Hematopoietic multipotent progenitor cell treated with erythropoietin and hydrocortisone succinate and interleukin-3 and kit ligand, for 6 days (in vitro differentiated cells): Measurements from ENCODE around the gene ELF1.
A peak's percentile ranks its signal among the peaks of the same experiment; 100 is the strongest.

Experiments
- DNase-seq: peaks from one replicate; pipeline ENCODE4 v3.0.0-alpha.2; 2015

Gene ELF1

DNA sequence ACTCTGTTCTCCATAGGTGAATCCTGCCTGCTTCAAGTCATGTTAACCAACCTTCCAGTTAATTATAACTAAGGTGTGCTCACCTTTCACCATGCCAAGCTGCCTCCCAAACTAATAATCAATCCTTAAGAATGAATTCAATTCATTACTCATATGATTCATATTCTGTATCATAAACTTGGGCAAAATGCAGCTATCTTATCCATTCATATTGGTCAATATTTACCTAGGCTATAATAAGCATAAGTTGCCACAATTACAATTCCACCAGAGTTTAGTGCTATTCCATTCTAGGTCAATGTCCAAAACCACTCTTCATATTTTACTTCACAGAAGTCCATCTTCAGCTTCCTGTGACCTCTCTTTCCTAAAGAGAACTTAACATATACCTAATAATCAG, 13.4 kb downstream of the ELF1 start:
- no peak for DNase-seq

DNA sequence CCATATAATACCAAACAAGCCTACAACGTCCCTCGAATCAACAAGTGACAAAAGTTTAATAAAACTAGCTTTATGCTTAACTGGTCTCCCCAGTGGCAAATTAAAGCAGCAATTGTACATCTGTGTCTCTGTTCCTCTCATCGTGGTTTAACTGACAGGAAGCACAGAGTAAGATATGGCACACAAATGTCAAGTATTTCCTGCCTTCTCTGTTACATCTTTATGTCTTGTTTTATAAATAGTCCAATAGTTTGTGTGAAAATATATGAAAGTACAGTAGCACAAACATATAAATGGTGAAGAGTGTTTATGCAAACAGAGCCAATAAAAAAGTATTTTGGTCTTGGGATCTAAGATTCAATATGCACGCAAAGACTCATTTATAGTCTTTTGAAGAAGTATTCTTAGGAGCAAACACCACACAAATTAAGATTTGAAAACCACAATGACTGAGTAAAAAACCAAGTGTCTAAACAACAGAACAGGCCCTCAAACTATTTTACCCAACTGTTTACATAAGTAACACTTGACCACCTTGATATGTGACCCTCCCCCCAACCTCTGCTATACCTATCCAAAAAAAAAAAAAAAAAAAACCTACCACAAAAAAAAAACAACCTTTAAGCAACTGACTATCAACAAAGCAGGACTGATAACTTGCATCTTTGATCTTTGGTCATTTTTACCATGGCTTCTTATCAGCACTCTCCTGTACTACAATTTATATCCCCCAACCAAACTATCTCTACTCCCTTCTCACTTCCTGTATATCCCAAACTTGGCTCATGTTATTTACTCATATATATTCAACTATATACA, 14.0 kb downstream of the ELF1 start:
- DNase-seq: peak; percentile 88

DNA sequence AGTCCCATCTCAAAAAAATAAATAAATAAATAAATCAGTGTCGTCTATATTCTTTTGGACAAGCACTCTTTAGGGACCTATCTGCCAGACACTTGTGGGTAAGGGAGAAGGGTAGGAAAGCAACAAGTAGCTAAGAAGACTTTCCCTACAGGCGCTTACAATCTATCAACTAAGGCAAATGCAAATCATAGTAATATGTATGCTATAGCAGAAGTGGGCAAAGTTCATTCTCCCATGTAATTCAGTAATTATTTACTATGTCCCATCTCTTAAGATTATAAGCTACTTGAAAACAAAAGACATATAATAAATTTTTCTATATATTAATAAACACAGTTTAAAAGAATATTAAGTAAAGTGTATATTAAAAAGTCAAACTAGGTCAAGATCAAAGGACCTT, 16.5 kb downstream of the ELF1 start:
- DNase-seq: no peak

DNA sequence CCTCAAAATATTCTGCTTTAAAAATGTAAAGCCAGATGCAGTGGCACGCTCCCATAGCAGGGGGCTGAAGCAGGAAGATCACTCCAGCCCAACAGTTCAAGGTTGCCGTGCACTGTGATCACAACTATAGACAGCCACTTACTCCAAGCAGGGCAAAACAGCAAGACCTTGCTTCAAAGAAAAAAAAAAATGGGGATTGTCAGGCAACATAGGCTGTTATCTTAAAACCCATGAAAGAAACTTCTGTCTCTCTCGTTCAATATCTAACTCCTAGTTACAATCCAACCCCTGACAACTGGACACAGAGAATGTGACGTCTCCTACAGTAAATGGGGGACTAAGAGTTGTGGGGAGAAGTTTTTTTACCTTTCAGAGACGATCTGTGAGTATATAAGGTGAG, 17.4 kb downstream of the ELF1 start:
- DNase-seq: peak; percentile 34

DNA sequence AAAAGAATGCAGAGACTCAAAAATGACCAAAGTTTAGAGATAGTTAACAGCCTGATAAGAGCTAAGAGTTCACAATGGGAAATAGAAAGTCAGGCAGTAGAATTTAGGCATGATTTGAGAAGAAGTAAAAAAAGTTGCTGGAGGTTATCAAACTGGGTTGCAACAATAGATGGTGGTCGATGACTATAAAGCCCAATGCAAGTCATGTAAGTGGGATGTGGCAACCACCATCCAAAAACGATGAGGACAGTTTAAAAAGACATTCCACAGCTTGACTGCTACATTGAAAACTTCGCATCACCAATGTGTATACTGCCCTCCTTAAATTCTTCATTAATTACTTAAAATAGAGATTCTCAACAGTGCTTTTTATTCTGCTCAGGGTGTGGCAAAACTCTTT, 19.7 kb downstream of the ELF1 start:
- DNase-seq: peak; percentile 54

DNA sequence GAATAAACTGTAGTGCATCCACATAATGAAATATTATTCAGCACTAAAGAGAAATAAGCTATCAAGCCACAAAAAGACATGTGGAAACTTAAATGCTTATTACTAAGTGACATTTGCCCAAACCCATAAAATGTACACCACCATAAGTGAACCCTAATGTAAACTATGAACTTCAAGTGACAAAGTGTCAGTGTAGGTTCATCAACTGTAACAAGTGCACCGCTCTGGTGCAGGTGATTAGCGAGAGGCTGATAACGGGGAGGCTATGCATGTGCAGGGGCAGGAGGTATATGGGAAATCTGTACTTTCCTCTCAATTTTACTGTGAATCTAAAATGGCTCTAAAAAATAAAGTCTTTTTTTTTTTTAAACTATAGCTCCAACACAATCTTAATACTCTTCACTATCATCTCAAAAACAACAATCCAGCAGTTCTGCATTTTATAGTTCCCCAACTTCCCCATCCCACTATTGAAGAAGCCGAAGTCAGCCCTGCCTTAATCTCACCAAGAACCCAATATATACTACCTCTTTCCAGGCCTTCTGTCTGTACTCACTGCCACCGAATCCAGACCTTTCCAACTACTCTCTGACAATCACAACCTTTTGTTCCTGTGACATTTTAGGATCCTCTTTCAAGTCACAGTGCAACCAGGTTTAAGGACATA, 22.6 kb downstream of the ELF1 start:
- peak; percentile 58 for DNase-seq

DNA sequence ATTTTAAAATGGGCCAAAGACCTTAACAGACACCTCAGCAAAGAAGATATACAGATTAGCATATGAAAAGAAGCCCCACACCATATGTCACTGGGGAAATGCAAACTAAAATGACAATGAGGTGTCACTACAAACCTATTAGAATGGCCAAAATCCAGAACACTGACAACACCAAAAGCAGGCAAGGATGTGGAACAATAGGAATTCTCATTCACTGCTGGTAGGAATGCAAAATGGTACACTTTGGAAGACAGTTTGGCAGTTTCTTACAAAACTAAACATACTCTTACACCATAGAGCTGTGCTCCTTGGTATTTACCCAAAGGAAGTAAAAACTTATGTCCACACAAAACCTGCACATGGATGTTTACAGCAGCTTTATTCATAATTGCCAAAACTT, 23.1 kb downstream of the ELF1 start:
- no peak for DNase-seq

DNA sequence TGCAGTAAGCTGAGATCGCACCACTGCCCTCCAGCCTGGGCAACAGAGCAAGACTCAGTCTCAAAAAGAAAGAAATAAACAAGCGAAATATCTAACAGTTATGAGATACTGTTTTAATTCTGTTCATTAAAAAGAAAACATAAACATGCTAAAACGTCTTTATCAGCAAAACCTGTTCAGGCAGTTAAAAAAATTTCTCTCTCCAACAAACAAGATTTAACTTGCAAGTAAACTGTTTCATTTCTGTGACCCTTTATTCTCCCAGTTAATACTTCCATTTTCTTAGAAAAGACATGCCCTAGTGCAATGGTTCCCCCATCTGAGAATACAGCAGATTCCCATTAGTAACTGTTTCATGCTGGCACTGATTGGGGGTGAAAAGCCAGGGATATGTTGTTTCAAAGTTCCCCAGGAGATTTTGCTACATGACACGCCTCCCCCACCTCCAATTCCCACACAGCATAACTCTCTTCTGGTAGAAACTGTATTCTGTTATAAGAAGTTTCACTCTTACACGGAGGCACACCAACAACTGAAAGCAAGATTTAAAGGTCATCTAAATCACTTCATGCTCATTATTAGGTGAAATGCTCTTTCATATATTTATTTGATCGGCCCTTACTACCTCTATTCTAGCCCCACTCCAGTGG, 24.4 kb downstream of the ELF1 start:
- no peak for DNase-seq

DNA sequence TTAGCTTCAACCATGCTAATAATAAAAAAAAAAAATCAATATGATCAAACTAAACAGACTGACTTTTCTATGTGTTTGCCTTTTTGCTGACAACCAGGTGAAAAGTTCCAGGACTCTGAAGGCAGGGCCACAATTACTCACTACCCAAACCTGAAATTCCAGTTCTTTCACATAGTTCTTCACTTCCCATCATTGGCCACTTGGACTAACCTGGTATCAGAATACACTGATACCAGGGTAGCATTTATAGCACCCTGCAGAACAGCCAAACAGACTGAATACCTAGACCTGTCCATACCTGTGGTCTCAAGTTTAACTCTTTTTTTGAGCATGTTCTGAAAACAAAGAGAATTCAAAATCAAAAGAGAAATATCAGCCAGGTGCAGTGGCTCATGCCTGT, 25.1 kb downstream of the ELF1 start:
- no peak for DNase-seq

DNA sequence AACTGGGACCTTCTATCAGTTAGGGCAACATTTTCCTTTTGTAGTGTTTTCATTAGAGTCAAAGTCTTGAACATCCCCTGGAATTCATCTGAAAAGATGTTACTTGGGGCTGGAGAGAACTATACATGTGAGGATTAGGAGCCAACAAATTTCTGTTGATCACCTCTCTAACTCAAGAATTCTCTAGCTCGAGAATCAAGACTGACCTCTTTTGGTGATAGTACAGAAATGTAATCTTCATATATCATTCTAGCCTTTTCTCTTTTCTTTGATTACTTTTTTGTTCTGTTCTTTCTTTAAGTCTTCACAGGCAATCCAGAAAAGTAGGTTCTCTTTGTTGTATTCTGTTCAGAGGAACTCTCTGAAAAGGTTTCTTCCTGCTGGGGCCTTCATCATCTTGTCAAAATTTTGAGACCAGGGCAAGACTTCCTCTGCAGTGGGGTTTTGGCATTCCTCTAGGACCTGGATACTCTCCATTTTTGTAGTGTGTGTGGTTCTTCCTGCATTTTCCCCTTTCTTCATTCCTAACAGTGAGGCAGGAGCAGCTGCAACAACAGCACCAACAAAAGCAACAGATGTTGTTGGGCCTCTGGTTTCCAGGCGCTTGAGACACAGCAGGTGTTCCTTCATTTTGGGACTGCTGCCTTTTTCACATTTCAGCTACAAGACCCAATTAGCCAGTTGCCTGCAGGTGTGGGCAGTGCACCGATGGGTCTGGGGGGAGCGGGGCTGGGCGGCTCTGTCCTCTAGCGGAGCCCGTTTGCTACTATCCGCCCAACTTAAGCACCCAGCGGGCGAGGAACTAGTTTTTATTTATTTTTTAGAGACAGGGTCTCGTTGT, 26.2 kb downstream of the ELF1 start:
- DNase-seq: peak; percentile 58

DNA sequence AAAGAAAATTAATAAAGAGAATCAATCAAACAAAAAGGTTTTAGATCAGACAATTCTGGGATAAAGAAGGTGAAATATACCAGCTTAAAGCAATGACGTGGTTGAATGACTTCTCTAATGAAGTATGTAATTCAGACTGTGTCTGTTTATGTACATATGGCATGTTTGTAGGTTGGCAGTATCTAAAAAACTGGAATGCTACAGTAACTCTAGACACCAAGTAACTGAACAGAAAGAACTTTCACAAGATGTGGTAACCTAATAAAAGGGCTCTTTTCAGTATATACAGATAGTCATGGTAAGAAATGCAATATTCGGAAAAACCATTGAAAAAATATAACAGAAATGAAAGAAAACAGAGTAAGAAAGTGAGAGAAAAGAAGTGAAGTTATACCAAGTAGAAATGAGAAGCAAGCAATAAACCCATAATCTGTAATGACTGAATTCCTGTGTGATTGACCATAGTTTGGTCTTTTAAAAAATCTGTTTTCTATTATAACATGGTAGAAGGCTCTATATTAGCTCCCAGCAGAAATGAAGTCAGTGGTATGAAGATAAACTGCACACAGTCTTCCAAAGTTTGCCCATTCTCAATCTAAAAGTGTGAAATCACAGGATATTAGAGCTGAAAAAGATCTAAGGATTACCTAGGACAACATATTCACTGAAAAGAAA, 31.4 kb downstream of the ELF1 start:
- no peak for DNase-seq

DNA sequence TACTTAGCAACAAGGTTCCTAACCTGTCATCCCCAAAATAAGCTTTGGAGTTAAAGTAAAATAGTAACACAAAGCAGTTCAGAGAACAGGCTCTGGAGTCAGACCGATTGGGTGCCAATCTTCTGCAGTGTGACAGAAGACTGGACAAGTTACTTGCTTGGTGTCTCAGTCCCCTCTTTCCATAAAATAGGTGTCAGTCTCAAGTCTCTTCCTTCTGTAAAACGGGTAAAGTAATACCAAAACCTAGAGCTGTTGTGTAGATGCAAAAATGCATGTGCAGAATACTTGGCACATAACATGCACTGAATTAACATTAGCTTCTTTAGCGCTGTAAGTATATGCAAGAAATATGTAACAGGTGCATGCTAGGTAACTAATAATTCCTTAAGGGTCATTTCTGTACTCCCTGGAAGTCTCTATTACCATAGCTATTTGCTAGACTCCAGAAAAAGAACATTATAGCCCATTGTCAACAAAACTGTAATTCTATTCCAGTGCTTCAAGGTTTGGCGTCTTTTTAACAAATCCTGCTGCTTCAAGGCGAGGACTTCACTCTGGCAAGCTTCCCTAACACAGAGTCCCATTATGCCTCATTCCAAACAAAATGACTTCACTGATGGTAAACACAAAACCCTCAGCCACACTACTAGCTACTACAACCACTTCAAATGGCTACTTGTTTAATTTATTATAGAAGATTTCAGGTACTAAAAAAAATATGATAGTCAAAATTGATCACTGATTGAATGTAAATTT, 32.8 kb downstream of the ELF1 start:
- no peak for DNase-seq

DNA sequence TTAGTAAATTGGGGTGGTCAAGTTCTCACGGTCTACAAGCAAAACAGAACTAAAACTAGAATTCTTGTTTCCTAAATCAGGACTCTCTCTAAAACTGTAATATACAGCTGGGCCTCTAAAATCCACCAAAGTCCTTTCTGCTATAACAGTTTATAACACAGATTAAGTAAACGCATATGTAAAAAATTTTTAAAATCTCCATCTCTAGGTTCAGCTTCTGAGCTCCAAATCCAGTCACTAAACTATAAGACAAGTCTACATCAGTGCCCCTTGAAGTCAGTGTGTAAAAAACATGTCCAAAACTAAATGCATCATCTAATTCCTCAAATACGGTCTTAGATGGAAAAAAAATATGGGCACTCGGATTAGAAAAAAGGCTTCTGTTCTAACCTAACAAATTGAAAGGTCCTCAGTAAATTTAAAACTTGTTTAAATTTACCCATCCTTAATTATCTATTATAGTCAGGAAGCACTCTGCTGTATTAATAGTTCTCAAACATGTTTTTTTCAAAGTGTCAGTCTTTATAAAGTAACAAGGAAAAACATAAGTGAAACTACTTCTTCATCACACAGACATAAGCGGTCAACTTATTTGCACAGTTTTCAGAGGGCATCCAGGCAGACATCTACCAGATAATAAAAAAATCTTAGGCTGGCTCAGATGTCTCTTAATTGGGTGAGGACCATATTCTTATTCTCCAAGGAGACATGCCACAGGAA, 33.6 kb downstream of the ELF1 start:
- no peak for DNase-seq

DNA sequence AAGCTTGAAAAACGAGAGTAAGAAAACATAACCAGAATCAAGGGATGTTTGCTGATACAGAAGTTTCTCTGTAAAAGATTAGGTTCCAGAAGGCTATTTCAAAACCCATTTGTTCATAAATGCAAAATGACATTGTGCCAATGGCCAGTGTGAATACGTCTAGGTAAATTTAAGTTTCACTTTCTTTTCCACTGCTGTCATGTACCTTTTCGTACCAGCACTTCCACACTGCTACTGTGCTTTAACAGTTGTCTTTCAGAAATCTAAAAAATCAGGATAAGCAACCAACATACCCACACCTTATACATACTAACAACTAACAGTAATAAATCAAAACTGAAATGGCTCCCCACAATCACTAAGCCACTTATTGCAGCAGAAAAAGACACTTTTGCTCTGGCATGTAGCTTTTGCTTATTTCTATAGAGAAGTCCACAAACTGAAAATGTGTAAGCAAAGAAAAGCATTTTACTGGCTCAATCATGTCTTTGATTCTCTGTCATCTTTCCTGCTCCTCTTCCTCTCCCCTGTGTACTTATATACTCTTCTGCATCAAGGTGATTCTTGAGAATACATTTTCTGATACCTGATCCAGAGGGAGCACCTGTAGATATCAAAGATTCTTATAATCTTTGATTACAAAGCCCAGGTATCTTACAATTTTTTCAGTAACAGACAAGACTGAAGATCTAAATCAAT, 34.3 kb downstream of the ELF1 start:
- peak; percentile 61 for DNase-seq

DNA sequence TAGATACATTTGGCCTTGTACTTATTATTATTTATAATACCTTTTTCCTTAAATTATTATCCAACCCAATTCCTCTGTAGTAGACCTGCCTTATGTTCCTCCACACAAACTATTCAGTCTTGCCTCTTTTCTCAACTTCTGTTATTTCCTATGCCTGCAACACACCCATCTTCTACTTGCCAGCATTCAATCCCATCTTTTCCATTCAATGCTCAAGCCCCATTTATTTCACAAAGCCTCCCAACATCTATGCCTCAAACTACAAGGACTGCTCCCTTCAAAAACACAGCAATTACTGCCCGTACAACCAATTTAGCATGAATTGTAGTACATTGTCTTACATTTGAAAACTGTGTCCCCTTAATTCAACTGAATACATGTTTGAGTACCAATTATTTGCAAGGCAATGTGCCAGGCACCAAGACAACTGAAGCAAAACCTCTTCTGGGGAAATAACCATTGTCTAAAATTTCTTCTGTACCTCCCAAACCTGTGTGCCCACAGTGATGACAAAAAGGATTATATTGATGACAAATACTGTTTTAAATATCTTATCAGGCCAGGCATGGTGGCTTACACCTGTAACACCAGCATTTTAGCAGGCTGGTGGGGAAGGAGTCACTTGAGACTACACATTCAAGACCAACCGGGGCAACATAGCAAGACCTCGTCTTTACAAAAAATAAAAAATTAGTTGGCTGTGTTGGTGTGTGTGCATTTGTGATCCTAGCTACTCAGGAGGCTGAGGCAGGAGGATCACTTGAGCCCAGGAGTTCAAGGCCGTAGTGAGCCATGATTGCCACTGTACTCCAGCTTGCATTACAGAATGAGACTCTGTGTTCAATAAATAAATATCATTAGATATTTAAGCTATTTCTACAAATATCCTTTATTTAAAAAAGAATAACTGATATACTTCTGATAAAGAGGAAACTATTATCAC, 35.1 kb downstream of the ELF1 start:
- no peak for DNase-seq

DNA sequence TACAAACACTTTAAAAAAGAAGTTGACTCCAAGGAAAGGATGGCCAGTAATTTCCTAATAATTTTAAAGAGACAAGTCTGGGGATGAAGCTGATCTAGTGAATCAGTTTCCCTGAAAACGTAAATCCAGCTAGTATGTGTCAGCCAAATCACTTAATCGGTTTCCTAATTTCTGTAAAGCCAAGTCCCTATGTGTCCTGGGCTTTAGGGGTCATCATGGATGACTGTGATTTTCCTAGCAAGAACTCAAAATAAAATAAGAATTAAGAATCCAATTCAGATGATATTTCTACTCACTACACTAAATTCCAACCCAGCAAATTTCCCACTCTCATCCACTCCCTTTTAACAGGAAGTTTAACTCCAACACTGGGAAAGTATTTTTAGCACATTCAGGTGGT, 35.9 kb downstream of the ELF1 start:
- no peak for DNase-seq

DNA sequence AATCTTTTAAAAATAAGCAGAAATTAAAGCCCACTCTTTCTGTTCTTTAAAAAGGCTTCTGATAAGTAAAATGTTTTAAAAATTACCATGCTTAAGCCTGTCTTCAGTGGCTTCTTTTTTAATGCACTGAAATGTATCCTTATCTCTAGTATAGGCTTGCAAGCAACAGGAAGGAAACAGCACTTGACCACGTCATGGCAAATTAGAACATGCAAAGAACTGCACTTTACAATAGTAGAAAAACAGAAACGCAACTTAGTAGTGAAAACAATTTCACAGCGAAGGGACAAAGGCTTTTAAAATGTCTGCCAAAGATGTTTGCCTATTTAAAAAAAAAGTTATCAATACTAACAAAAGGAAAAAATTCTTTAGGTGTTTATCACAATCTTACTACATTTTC, 36.3 kb downstream of the ELF1 start:
- DNase-seq: peak; percentile 91

DNA sequence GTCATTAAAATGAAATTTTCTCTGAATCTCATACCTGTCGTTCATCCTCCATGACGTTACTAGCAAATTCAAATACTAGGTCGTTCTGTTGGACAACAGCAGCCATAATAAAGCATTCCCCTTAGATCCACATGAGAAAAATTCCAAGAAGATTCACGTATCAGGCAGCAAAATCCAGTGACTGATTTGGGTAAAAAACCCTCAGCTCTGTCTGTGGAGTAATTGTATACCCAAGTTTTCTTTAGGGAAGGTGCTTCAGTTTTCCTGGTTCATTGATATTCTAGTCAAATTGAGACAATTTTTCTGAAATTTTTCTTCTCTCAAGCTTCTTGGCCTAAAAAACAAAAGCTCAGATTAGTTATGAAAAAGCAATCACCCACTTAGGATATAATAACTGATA, 37.2 kb downstream of the ELF1 start:
- no peak for DNase-seq

DNA sequence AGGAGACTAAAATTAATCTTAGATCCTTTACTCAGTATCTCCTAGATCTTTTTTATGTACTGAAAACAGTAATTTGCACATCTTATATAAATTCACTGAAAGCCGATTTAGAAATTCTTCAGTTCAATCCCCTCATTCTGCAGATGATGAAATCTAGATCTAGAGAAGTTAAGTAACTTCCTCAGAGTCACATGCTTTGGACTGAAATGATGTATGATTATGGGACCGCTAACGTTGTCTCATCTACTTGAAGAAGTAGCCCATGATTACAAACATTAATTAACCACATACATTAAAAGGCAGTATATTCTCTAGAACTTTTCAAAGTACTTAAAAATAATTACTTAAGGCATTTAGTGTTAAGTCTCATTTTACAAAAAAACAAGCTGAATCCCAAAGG, 37.8 kb downstream of the ELF1 start:
- DNase-seq: peak; percentile 81
